NCI-H2029 treated with DMSO at 0.1 percent for 48 hours (cell line): ENCODE measurements around the gene SYTL3.
"Not testable (repeated sequence)": the region's sequence is repeated elsewhere in the genome, so short reads cannot be mapped to it uniquely, and the experiment has no call there.

Experiments
- DNase-seq: peaks from one replicate; lab custom pipeline; 2025; lab: John Stamatoyannopoulos, UW

Gene SYTL3

DNA sequence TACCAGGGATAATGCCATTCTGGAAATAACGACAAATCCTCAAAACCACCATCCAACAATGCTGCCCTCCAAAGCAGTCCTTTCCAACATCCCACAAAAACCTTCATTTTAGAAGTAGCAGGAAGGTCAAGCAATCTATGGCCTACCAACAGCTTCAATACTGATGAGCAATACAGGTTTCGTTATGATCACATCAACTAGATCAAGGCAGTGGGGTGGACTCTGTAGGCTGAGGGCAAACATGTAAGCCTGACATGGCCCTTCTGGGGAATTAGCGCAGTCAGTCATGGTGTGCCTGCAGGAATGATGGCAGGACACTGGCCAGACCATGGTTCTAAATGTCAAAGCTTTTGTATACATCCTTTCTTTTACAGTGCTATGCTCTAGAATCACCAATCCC is 127.7 kb downstream of the SYTL3 start:
- DNase-seq = no peak

DNA sequence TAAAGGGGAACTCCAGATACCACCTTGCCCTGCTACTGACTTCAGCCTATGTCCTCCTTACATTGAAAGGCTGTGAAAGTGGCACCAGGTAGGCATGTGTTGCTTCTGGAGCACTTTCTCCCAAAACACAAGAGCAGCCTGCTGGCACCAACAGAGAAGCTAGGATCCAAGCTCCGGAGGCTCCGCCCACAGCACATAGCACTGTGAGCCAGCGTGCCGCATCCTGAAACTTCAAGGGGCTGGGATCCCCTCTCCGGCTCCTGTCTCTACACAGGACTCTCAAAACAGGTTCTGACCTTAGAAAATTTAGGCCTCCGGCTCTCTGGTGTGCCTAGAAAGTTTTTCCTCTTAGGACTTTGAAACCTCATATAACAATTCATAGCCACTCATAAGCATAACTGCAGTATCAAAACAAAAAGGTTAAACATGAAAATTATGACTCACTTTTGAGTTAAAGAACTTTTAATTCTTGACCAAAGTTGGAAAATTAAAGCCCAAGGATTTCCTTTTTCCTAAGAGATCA is 128.2 kb downstream of the SYTL3 start:
- no peak for DNase-seq

- no peak for DNase-seq
Measured at GRCh38 chr6:158780246-158780884, 130.5 kb downstream of the SYTL3 start.

- no peak for DNase-seq
Measured at GRCh38 chr6:158780988-158781691, 131.3 kb downstream of the SYTL3 start.

- no peak for DNase-seq
Measured at GRCh38 chr6:158781692-158782373, 132.0 kb downstream of the SYTL3 start.

GRCh38 chr6:158782432-158783166 is 132.7 kb downstream of the SYTL3 start:
- no peak for DNase-seq

GRCh38 chr6:158783167-158783450 is 133.3 kb downstream of the SYTL3 start:
- DNase-seq = no peak

GRCh38 chr6:158783851-158784250 is 134.0 kb downstream of the SYTL3 start:
- DNase-seq = no peak

DNA sequence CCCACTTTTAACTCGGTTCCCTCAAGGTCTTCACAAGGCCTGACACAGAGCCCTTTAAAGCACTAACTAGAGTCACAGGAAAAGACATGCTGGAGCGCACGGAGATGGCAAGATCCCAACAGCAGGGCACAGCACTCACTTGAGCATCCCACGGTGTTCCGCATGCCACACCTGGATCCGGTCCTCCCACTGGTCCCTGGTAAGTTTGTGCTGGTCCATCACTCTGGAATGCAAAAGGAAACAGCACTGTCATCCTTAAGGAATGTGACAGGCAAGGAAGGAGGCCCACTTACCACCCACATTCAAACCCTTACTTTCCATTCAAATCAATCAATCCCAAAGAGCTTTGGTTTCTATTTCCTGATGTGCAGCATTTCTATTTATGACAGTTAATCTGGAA is 134.7 kb downstream of the SYTL3 start:
- DNase-seq = no peak

DNA sequence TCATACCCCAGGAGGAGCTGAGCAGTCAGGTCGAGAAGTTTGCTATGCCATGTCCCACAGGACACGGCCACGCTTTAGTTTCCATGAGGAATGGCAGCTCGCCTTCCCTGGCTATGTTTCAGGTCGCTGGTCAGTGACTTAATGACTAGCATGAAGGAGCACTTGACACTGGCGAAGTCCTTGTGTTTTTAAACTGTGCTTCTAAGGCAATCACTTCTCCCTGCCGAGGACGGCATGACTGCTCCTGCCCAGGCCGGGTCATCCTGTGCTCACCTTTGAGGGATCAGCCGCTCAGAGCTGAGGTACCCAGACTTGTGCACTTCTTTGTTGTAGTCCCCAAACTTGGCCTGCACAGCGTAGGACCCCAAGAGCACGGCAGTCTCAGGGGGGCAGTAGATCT is 135.2 kb downstream of the SYTL3 start:
- no peak for DNase-seq

DNA sequence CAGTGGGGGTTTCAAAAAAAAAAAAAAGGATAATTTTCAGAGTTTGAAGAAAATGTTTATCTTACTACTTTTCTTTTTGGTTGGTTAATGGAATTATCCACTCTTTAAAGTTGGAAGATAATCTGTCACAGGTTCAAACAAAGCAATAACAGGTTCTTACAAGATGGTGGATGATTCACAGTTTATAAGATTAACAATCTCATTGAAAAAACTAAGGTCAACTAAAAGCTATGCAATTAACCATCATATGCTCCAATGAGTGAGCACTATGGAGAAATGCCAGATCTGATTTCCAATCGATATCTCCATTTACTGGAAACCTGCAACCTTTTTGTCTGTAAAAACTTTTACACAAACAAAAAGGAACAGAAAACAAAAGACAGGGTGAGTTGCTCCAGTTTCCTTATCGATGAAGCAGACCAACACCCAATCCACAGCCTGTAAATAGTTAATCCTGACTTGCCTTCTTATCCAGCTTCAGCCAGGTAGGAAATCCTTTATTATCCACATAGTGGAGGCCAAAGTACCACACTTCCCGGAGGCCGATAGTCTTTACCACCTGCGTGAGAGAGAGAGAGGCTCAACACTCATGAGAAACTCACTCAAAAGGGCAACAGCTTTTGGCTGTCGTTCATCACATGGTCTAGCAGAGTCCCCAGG is 136.9 kb downstream of the SYTL3 start:
- no peak for DNase-seq

- no peak for DNase-seq
Measured at GRCh38 chr6:158787395-158787794, 137.5 kb downstream of the SYTL3 start.

DNA sequence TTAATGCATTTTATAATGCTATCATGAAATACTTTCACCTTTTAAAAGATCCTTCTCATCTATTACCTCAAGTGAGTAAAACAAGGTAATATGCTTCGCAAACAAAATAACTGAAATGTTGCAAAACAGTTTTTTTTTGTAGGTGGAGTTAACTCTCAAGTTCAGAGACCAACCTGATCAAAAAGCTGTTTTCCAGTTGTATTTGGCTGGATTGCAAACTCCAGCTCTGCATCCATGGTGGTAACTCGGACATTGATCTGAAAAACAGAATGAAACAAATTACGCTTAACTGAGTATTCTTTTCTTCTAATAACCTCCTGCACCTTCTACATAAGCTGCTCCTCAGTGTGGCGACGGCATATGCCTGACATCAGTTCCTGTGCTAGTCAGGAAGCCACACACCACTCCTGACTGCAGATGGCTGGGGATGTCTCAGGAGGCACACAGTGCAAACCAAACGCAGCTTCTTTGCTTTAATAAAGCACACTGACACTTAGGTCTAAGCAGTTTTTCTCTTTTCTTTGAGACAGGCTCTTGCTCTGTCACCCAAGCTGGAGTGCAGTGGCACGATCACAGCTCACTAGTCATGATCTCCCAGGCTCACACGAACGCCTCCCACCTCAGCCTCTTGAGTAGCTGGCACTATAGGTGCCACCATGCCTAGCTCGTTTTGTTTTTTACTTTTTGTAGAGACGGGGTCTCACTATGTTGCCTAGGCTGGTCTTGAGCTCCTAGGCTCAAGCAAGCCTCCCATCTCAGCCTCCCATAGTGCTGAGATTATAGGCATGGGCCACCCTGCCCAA is 139.5 kb downstream of the SYTL3 start:
- no peak for DNase-seq

DNA sequence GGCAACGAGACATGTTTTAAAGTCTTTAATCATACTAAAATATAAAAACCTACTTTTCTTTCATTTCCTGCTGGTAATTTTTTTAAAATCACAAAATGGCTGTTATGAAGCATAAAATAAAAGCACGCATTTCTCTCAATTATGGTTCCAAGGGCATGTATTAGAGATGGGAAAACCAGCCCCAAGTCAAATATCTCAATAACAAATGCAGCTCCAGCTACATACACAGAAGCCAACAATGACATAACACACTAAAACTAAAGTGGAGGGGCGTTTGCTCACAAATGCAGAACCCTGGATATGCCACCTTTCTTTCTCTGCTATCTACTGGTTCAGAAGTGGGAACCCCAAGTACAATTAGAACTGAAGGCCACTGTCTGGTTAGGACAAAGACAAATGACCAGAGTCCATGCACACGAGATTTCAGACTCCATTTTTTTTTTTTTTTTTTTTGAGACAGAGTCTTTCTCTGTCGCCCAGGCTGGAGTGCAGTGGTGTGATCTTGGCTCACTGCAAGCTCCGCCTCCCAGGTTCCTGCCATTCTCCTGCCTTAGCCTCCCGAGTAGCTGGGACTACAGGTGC is 141.5 kb downstream of the SYTL3 start:
- no peak for DNase-seq

DNA sequence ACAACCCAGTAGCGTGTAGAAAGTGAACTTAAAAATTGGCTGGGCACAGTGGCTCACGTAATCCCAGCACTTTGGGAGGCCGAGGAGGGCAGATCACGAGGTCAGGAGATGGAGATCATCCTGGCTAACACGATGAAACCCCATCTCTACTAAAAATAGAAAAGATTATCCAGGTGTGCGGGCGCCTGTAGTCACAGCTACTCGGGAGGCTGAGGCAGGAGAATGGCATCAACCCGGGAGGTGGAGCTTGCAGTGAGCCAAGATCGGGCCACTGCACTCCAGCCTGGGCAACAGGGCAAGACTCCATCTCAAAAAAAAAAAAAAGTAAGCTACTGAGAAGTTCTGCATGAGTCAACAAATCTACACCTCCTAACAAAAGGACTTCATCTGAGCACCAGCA is 142.7 kb downstream of the SYTL3 start:
- DNase-seq = not testable (repeated sequence)

GRCh38 chr6:158793432-158793831 is 143.6 kb downstream of the SYTL3 start:
- no peak for DNase-seq

DNA sequence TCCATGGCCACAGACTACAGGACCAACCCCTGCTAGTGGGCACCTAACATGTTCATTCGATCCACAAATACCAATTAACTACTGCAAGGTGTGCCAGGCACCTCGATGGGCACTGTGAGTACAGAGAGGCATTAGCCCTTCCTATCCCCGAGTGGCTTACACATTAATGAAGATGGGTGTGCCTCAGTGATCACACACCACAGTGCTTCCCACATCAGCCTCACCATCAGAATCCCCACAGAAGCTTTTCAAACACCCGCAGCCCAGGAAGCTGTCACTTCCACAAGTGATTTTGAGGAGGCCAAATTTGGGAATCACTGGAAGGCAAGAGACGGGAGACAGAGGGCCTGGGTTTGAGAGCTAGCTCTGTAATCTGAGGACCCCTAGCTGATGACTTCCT is 145.7 kb downstream of the SYTL3 start:
- DNase-seq = no peak

DNA sequence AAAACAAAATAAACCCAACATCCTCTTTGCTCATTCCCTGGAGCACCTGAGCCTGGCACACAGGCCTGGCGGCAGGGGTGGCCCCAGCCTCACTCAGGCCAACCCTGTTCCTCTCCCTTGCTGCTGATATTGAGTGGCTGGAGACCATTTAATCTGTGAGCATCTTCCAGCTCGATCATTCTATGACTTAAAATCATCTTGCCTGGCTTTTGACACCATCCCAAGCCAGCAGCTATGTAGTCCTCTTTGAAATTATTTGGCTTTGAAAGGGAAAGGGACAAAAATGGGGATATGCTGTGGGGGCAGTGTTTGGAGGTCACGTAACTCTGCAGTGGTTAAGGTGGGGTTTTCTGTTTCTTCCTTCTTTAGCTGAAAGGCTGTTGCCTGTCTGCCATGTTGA is 146.5 kb downstream of the SYTL3 start:
- no peak for DNase-seq

- DNase-seq = no peak
Measured at GRCh38 chr6:158797331-158798310, 147.8 kb downstream of the SYTL3 start.

- DNase-seq = no peak
Measured at GRCh38 chr6:158798311-158798710, 148.5 kb downstream of the SYTL3 start.
